ENCODE results near the gene RCL1. TPM values are rescaled to one million over a fixed set of nuclear protein-coding genes. Genes with fewer than 3 reads are reported as not detected.

The RCL1 gene
- total RNA-seq, 4 donors from 2014 or later: 54.1 to 97.3 (median 88.8) TPM

GRCh38 chr9:4875559-4875958 lies 82.8 kb downstream of the RCL1 start:
- ATAC-seq (ENCODE audit: low FRiP score): no peak
- DNase-seq (ENCODE audit: low spot score): no peak
- no peak for TF ChIP-seq CTCF (IDR thresholded peaks at IDR 0.05)

- no peak for TF ChIP-seq CTCF (IDR thresholded peaks at IDR 0.05)
- ATAC-seq (ENCODE audit: low FRiP score) (no peak), DNase-seq (ENCODE audit: low spot score) (no peak)
Observed at GRCh38 chr9:4879115-4879558, 86.4 kb downstream of the RCL1 start.

- no peak for TF ChIP-seq CTCF (IDR thresholded peaks at IDR 0.05)
- DNase-seq (ENCODE audit: low spot score): no peak
- no peak for ATAC-seq (ENCODE audit: low FRiP score)
Observed at GRCh38 chr9:4883326-4883873, 90.7 kb downstream of the RCL1 start.

- no peak for TF ChIP-seq CTCF (IDR thresholded peaks at IDR 0.05)
- no peak for ATAC-seq (ENCODE audit: low FRiP score)
Observed at GRCh38 chr9:4886698-4887097, 94.0 kb downstream of the RCL1 start.

GRCh38 chr9:4887556-4887955 lies 94.8 kb downstream of the RCL1 start:
- TF ChIP-seq CTCF (IDR thresholded peaks at IDR 0.05): no peak
- ATAC-seq (ENCODE audit: low FRiP score): no peak
- no peak for DNase-seq (ENCODE audit: low spot score)

More at GRCh38 chr9:4886698-4887097, 94.0 kb downstream of the RCL1 start:
- DNase-seq (ENCODE audit: low spot score): no peak

GRCh38 chr9:4890242-4890641 lies 97.5 kb downstream of the RCL1 start:
- ATAC-seq (ENCODE audit: low FRiP score): no peak
- TF ChIP-seq CTCF (IDR thresholded peaks at IDR 0.05): no peak
- no peak for DNase-seq (ENCODE audit: low spot score)

GRCh38 chr9:4890929-4891328 lies 98.2 kb downstream of the RCL1 start:
- ATAC-seq (ENCODE audit: low FRiP score) (no peak), DNase-seq (ENCODE audit: low spot score) (no peak)
- TF ChIP-seq CTCF (IDR thresholded peaks at IDR 0.05): no peak

Data from omental fat pad (tissue), 4 donors.